Measurements from ENCODE around the gene BCL10. TPM values are rescaled to one million over a fixed set of nuclear protein-coding genes. Genes with fewer than 3 reads are reported as not detected.

The BCL10 gene
- total RNA-seq, 1 experiment from 2014 or later, result 26.1 TPM

GRCh38 chr1:85275701-85276214 is 674 bp downstream of the BCL10 start:
- H2AFZ ChIP-seq (ENCODE audit: low read length), result no peak overlapping the region
- WGBS (ENCODE audit: extremely low coverage, insufficient read length, low lambda C conversion rate), result no CpG with 5 or more reads among the region's 13 CpGs
- no peak for TF ChIP-seq CTCF (conservative IDR thresholded peaks at IDR 0.05)

More at GRCh38 chr1:85275701-85276214, 674 bp downstream of the BCL10 start:
- H3K4me3 Mint-ChIP-seq, result peak overlapping the region; percentile 86 to 90
- Histone ChIP-seq H2BK5ac (ENCODE audit: insufficient read length, low read length) (no peak overlapping the region), H3K79me1 (ENCODE audit: insufficient read depth, low read depth, low read length, poor library complexity, severe bottlenecking) (no peaks in the 10 kb centered on the region), H3K79me2 (ENCODE audit: insufficient read depth, low read length) (peaks cover 2% of the 10 kb centered on the region; the same call in 1 of the 2 replicates), H2AK5ac (ENCODE audit: insufficient read length, low read length) (no peak overlapping the region), H2BK20ac (ENCODE audit: low read depth, low read length, poor library complexity, severe bottlenecking) (no peak overlapping the region), H4K91ac (ENCODE audit: insufficient read length, low read depth, low read length) (no peak overlapping the region), H3K27me3 (ENCODE audit: insufficient read depth, low read length) (no peaks in the 10 kb centered on the region), H2BK12ac (ENCODE audit: insufficient read length, low read depth, low read length) (no peak overlapping the region), H3K18ac (ENCODE audit: insufficient read length, low read depth, low read length) (peak overlapping the region; percentile 24), H4K5ac (ENCODE audit: insufficient read length, low read depth, low read length) (no peak overlapping the region), H3K4ac (ENCODE audit: low read depth, low read length) (no peak overlapping the region), H4K20me1 (ENCODE audit: control insufficient read depth, insufficient read depth, insufficient read length) (no peaks in the 10 kb centered on the region), H3K4me1 (ENCODE audit: insufficient read depth, low read length) (0 out of 2 replicates have a peak, but pooled peaks cover 2% of the 10 kb centered on the region), H3K9me3 (ENCODE audit: control insufficient read depth, low read depth, low read length) (no peaks in the 10 kb centered on the region), H3K14ac (ENCODE audit: insufficient read depth, low read length) (peak overlapping the region; percentile 51; the same call in 1 of the 2 replicates), H3K9ac (ENCODE audit: extremely low read depth, insufficient read length, low read length) (peak overlapping the region; percentile 86), H2BK120ac (ENCODE audit: low read depth, low read length, poor library complexity, severe bottlenecking) (no peak overlapping the region), H4K8ac (replicated peaks; ENCODE audit: insufficient read length, low read depth, low read length) (no peak overlapping the region), H3K56ac (ENCODE audit: insufficient read length, low read depth, low read length) (no peak overlapping the region), H3K23me2 (ENCODE audit: insufficient read length, low read depth, low read length, poor library complexity, severe bottlenecking) (peaks cover 6% of the 10 kb centered on the region), H3K27ac (ENCODE audit: insufficient read length, low read depth, low read length) (no peak overlapping the region), H3K23ac (ENCODE audit: insufficient read length, low read depth, low read length) (no peak overlapping the region), H3K4me2 (ENCODE audit: insufficient read depth, insufficient read length, low read length) (peak overlapping the region; percentile 73), H3T11ph (ENCODE audit: low read length) (no peak overlapping the region), H2BK15ac (ENCODE audit: low read depth, low read length) (no peak overlapping the region)
- H3K36me3 Mint-ChIP-seq (ENCODE audit: insufficient read depth in 1 of 3, low read depth in 3 of 3), result peaks cover 0 to 15% (median 7%) of the 10 kb centered on the region in 3 experiments; a peak in 6 of 7 replicates
- H3K27ac Mint-ChIP-seq, result peak overlapping the region; percentile 82 to 94 (median 90); a peak in 5 of 7 replicates
- no peaks in the 10 kb centered on the region for H3K9me3 Mint-ChIP-seq
- H3K4me1 Mint-ChIP-seq, result peaks cover 25 to 37% of the 10 kb centered on the region in 2 experiments
- H3K27me3 Mint-ChIP-seq (ENCODE audit: low read depth), result no peaks in the 10 kb centered on the region
- no peak for DNase-seq

Data from H9 (cell line).